ENCODE results near the gene LRRN4. TPM values are rescaled to one million over a fixed set of nuclear protein-coding genes. Genes with fewer than 3 reads are reported as not detected.

The LRRN4 gene
- total and polyA plus RNA-seq, 2 of the 8 experiments (the other 6 are each of a cell fraction or from before 2014, with no cell fraction given) = 0.21 to 0.89 TPM

GRCh38 chr20:6038256-6038655 is 15.6 kb downstream of the LRRN4 start:
- no peak overlapping the region for H3K4me2 ChIP-seq (ENCODE audit: insufficient read depth in 1 of 2, low read depth in 2 of 2, low read length in 2 of 2)
- no peak for DNase-seq (ENCODE audit: low read depth in 1 of 2, low spot score in 2 of 2)
- no peak overlapping the region for H2AFZ ChIP-seq (ENCODE audit: low read length)
- no peak overlapping the region for H3K56ac ChIP-seq (replicated peaks; ENCODE audit: insufficient read length, low read depth, low read length)
- H3K27me3 ChIP-seq (replicated peaks in 1 of 4; ENCODE audit: control insufficient read depth in 3 of 4, extremely low read depth in 1 of 4, insufficient read depth in 3 of 4, low read length in 3 of 4) = no peaks in the 10 kb centered on the region
- no peak overlapping the region for H4K91ac ChIP-seq (replicated peaks; ENCODE audit: insufficient read length, low read length)
- no peak overlapping the region for H2BK5ac ChIP-seq (ENCODE audit: low read depth, low read length)
- H3K36me3 ChIP-seq (ENCODE audit: control insufficient read depth in 2 of 4, insufficient read depth in 4 of 4, low read length in 3 of 4) = peaks cover 0 to 43% (median 22%) of the 10 kb centered on the region in 4 experiments; a peak in 7 of 8 replicates
- no peak overlapping the region for H2AK5ac ChIP-seq (ENCODE audit: low read depth, low read length)
- TF ChIP-seq HDAC6 (IDR thresholded peaks at IDR 0.05; ENCODE audit: low read depth, low read length) = no peak
- TF ChIP-seq FOSL1 (IDR thresholded peaks at IDR 0.05; ENCODE audit: insufficient read depth, low read depth, low read length) = no peak
- TF ChIP-seq JUN (IDR thresholded peaks at IDR 0.05; ENCODE audit: low read depth, low read length) = no peak
- no peak for TF ChIP-seq MAX (IDR thresholded peaks at IDR 0.05)
- TF ChIP-seq BRCA1 (IDR thresholded peaks at IDR 0.05; ENCODE audit: low read depth, low read length) = no peak
- no peak for TF ChIP-seq E2F6 (IDR thresholded peaks at IDR 0.05)
- TF ChIP-seq SUZ12 (IDR thresholded peaks at IDR 0.05; ENCODE audit: low read length) = no peak
- no peak for TF ChIP-seq CEBPB (IDR thresholded peaks at IDR 0.05; ENCODE audit: low read depth, low read length)
- no peak for TF ChIP-seq BACH1 (IDR thresholded peaks at IDR 0.05; ENCODE audit: low read length)
- no peak for TF ChIP-seq JUND (IDR thresholded peaks at IDR 0.05; ENCODE audit: low read length)
- no peak for TF ChIP-seq ATF3 (IDR thresholded peaks at IDR 0.05; ENCODE audit: insufficient read depth, low read depth, low read length)
- TF ChIP-seq GTF2F1 (IDR thresholded peaks at IDR 0.05; ENCODE audit: borderline replicate concordance, low read depth, low read length) = no peak
- no peak for TF ChIP-seq EGR1 (IDR thresholded peaks at IDR 0.05; ENCODE audit: borderline replicate concordance, low read depth, low read length)
- no peak overlapping the region for H3K23ac ChIP-seq (ENCODE audit: insufficient read length)
- no peak overlapping the region for H3K9ac ChIP-seq (replicated peaks in 1 of 4; ENCODE audit: extremely low read depth in 1 of 4, low read depth in 3 of 4, low read length in 3 of 4)
- H4K20me1 ChIP-seq (replicated peaks in 1 of 2; ENCODE audit: control insufficient read depth in 1 of 2, insufficient read depth in 2 of 2, low read length in 2 of 2) = no peaks in the 10 kb centered on the region
- H3K23me2 ChIP-seq (ENCODE audit: low read depth, low read length) = no peaks in the 10 kb centered on the region
- H3K9me3 ChIP-seq (ENCODE audit: insufficient read depth in 2 of 2, low read depth in 1 of 2, low read length in 1 of 2) = no peaks in the 10 kb centered on the region
- no peak overlapping the region for H3K4me3 ChIP-seq (ENCODE audit: extremely low read depth in 1 of 4, insufficient read depth in 2 of 4, low read depth in 3 of 4, low read length in 4 of 4)
- POLR2A ChIA-PET (ENCODE audit: partially characterized antibody) = interaction anchor here (0.9 kb wide), 1 partner anchor 12 kb away, joined by 4 read pairs; no protein-coding TSS in a partner anchor
- H3K4me1 ChIP-seq (replicated peaks in 1 of 4; ENCODE audit: control insufficient read depth in 3 of 4, insufficient read depth in 4 of 4, low read length in 3 of 4) = no peaks in the 10 kb centered on the region
- H3K79me1 ChIP-seq (ENCODE audit: low read depth, low read length) = no peaks in the 10 kb centered on the region
- H4K8ac ChIP-seq (ENCODE audit: extremely low read depth, insufficient read depth, low read length) = no peak overlapping the region
- H3K79me2 ChIP-seq (ENCODE audit: control insufficient read depth in 1 of 2, insufficient read depth in 2 of 2, low read length in 2 of 2) = no peaks in the 10 kb centered on the region
- H2BK120ac ChIP-seq (replicated peaks; ENCODE audit: low read depth, low read length) = no peak overlapping the region
- no peak overlapping the region for H3K14ac ChIP-seq (ENCODE audit: insufficient read length)
- H4K5ac ChIP-seq (ENCODE audit: insufficient read length, low read depth, low read length) = no peak overlapping the region
- WGBS, 2 experiments (ENCODE audit: extremely low coverage in 1 of 2, insufficient coverage in 1 of 2, insufficient read length in 1 of 2, insufficient replicate concordance in 2 of 2, low coverage in 1 of 2, low lambda C conversion rate in 2 of 2, missing lambda C conversion rate in 1 of 2) = 82% methylated on average over 3 of the region's 3 CpGs; no CpG with 5 or more reads in 1 of the 2 experiments
- H2BK15ac ChIP-seq (ENCODE audit: low read length) = no peak overlapping the region
- H3K18ac ChIP-seq (ENCODE audit: extremely low read depth, low read length) = no peak overlapping the region
- no peak overlapping the region for H3K4ac ChIP-seq (replicated peaks; ENCODE audit: insufficient read length, low read depth, low read length)
- no peak overlapping the region for H2BK12ac ChIP-seq (ENCODE audit: low read depth, low read length)
- CTCF ChIA-PET (ENCODE audit: partially characterized antibody) = interaction anchor here (1.5 kb wide), 1 partner anchor 36 kb away, joined by 7 read pairs; no protein-coding TSS in a partner anchor
- no peak overlapping the region for H3K27ac ChIP-seq (ENCODE audit: low read depth, low read length)
- no peak for FAIRE-seq
- H2BK20ac ChIP-seq (ENCODE audit: low read length) = no peak overlapping the region

Data from H1 (cell line).